Adrenal gland (tissue), 12 donors: Measurements from ENCODE around the gene RAB12. TPM values are rescaled to one million over a fixed set of nuclear protein-coding genes. Genes with fewer than 3 reads are reported as not detected.
"Not testable (repeated sequence)": the region's sequence is repeated elsewhere in the genome, so short reads cannot be mapped to it uniquely, and the experiment has no call there.

Source experiments
- DNase-seq, 7 donors: peaks; one replicate each; pipeline ENCODE4 v3.0.0-alpha.2; 2019 to 2020
- H3K27ac ChIP-seq, 5 donors: fragments of 200-600 bp; sonication (generic) in 4 of 5; 1 replicate in 3 of 5; 2 replicates in 2 of 5; pipeline versions ENCODE4 v1.5.1 to v1.8.0; 2016 to 2020; ENCODE audit warnings: mild to moderate bottlenecking in 1 of 5
- H3K27me3 ChIP-seq: fragments of 200-600 bp; 2 replicates; pipeline ENCODE4 v1.8.0; 2021
- H3K36me3 ChIP-seq, 2 donors: fragments of 200-600 bp; replicated peaks in 1 of 2; 1 replicate in 1 of 2; 2 replicates in 1 of 2; pipeline versions ENCODE4 v1.5.1 to v1.8.0; 2018 to 2022
- H3K4me1 ChIP-seq, 2 donors: fragments of 200-600 bp; replicated peaks in 1 of 2; 1 replicate in 1 of 2; 2 replicates in 1 of 2; pipeline versions ENCODE4 v1.5.1 to v1.8.0; 2018 to 2021
- H3K4me3 ChIP-seq, 4 donors: fragments of 200-600 bp; sonication (generic) in 3 of 4; one replicate each; pipeline ENCODE4 v1.5.1; 2016 to 2018
- H3K9me3 ChIP-seq, 3 donors: fragments of 200-600 bp; sonication (generic) in 1 of 3; replicated peaks in 1 of 3; 1 replicate in 2 of 3; 2 replicates in 1 of 3; pipeline versions ENCODE4 v1.5.1 to v1.8.0; 2016 to 2021
- POLR2A ChIP-seq, 2 donors: fragments of 450-650 bp; IDR thresholded peaks; one replicate each; pipeline ENCODE4 v1.6.1; 2017; ENCODE audit warnings: antibody characterized with exemption in 2 of 2, mild to moderate bottlenecking in 2 of 2, moderate library complexity in 1 of 2
- WGBS, 4 donors: extraction: QIAGEN DNeasy Blood & Tissue Kit in 2 of 4; methylation state at CpG; one replicate each; pipeline versions ENCODE4 v1.1.5 to v1.1.7; 2013 to 2017; 5-methylcytosine and 5-hydroxymethylcytosine counted together
- intact Hi-C, 2 donors: fragments of 100-400 bp; cut with DNase I; formaldehyde crosslinking; loops; one replicate each; pipeline versions ENCODE4 v1.14.1 to v1.15.0; 2022 to 2023
- polyA plus RNA-seq, 3 donors: library from polyadenylated mRNA; stranded (reverse); fragments of 200-250 nt in 2 of 3; fragments of 350-450 nt in 1 of 3; fragmentation: Illumina TruSeq in 1 of 3; extraction: RNeasy Lipid Tissue Mini Kit (QIAGEN cat#74804) in 1 of 3; gene quantifications; one replicate each; pipeline ENCODE4 v1.2.3, GENCODE V29; 2013 to 2014
- total RNA-seq, 9 donors: library from RNA; depleted of rRNA in 4 of 9; stranded (reverse); fragments of >200 nt in 4 of 9; fragments of 120-200 nt in 1 of 9; fragmentation: NEBNext Ultra II Directional in 1 of 9; extraction: Animal tissue kit (Norgen Biotek cat#: 25700) in 1 of 9; gene quantifications; one replicate each; pipeline versions ENCODE4 v1.1.0 to v1.2.4, GENCODE V29; 2013 to 2023
- TF ChIP-seq, protein P1 (sequence below), 6 experiments: fragments of 450-650 bp in 4 of 6; fragments of 200-600 bp in 2 of 6; sonication (generic) in 1 of 6; IDR thresholded peaks; 1 replicate in 5 of 6; 2 replicates in 1 of 6; pipeline versions ENCODE4 v1.5.1 to v1.8.0; 2016 to 2021; ENCODE audit warnings: antibody characterized with exemption in 6 of 6, mild to moderate bottlenecking in 2 of 6, moderate library complexity in 1 of 6
- donor health status: healthy with polysubstance abuse.
- donor health status: Bipolar disorder and iron deficiency.
- donor health status: DM: yes; HTN: yes; CAD: no.
- donor health status: DM: no; HTN: no; CAD: no.
- donor health status: DM: no; HTN: no; CAD: no.
- donor health status: DM: yes; HTN: yes; CAD: no.

The RAB12 gene
- total and polyA plus RNA-seq, 12 donors = 19.9 to 54.2 (median 37.8) TPM

DNA sequence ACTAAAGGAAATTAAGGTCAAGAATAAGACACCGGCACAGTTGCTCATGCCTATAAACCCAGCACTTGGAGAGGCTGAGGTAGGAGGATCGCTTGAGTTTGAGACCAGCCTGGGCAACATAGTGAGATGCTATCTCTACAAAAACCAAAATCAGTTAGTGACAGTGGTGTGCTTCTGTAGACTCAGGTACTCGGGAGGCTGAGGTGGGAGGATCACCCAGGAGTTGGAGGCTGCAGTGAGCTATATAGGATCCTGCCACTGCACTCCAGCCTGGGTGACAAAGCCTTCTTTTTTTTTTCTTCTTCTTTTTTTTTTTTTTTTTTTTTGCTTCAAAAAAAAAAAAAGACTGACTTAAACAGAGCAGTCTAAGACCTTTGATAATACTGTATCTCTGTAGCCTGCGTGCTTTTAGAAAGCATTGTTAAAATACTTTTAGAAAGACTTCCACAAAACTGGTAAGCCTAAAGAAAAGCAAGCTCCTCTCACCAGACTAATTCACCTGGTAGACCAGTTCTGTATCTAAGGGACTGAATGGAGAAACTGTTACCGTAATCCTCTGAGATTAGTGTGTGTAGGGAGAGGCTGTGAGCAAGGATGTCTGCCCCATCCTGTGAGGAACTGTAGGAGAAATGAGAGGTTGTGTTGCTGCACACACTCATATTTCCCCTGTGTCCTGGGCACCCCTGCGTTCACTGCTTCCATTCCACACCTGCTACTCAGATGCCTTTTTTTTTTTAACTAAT, 10.8 kb downstream of the RAB12 start:
- Histone ChIP-seq H3K36me3 (no peaks in the 10 kb centered on the region), H3K9me3 (no peaks in the 10 kb centered on the region), H3K4me1 (peaks cover 7 to 42% of the 10 kb centered on the region in 2 donors), H3K27ac (no peak overlapping the region), H3K4me3 (no peak overlapping the region), H3K27me3 (no peaks in the 10 kb centered on the region)
- 88 to 98% (median 93%) methylated on average over 6 of the region's 6 CpGs for WGBS, 4 donors
- intact Hi-C loops = no loop called here
- DNase-seq = no peak
- TF ChIP-seq POLR2A (IDR thresholded peaks at IDR 0.05) = no peak
- TF ChIP-seq, protein P1, sequence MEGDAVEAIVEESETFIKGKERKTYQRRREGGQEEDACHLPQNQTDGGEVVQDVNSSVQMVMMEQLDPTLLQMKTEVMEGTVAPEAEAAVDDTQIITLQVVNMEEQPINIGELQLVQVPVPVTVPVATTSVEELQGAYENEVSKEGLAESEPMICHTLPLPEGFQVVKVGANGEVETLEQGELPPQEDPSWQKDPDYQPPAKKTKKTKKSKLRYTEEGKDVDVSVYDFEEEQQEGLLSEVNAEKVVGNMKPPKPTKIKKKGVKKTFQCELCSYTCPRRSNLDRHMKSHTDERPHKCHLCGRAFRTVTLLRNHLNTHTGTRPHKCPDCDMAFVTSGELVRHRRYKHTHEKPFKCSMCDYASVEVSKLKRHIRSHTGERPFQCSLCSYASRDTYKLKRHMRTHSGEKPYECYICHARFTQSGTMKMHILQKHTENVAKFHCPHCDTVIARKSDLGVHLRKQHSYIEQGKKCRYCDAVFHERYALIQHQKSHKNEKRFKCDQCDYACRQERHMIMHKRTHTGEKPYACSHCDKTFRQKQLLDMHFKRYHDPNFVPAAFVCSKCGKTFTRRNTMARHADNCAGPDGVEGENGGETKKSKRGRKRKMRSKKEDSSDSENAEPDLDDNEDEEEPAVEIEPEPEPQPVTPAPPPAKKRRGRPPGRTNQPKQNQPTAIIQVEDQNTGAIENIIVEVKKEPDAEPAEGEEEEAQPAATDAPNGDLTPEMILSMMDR (IDR thresholded peaks at IDR 0.05) = no peak

DNA sequence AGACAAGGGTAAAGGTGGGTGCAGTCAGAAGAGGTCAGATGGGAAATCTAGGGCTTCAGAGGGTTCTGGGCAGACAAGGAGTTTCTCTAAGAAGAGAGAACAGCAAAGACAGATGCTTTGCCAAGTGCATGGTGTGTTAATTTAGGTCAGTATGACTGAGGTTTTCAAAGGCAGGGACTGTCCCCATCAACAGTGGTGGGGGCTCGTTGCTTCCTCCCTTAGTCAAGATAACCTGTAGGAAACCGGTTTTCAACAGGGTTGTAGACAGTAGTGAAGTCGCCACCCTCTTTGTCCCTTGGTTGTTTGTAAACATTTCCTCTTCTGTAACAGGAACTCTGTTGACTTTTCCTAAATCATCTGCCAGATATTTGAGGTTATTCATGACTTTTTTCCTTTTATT, 11.6 kb downstream of the RAB12 start:
- peaks cover 1 to 33% of the 10 kb centered on the region in 2 donors for H3K4me1 ChIP-seq
- no peak overlapping the region for H3K4me3 ChIP-seq
- H3K9me3 ChIP-seq = no peaks in the 10 kb centered on the region
- TF ChIP-seq, protein P1 (IDR thresholded peaks at IDR 0.05) = no peak
- no peak for TF ChIP-seq POLR2A (IDR thresholded peaks at IDR 0.05)
- DNase-seq = no peak
- no peak overlapping the region for H3K27ac ChIP-seq
- WGBS, 4 donors = 63 to 75% (median 70%) methylated on average over 3 of the region's 3 CpGs
- intact Hi-C loops = no loop called here
- no peaks in the 10 kb centered on the region for H3K36me3 ChIP-seq
- H3K27me3 ChIP-seq = no peaks in the 10 kb centered on the region

GRCh38 chr18:8622625-8623024, 13.4 kb downstream of the RAB12 start:
- intact Hi-C loops, DNase-seq, H3K36me3 ChIP-seq, H3K4me3 ChIP-seq, H3K9me3 ChIP-seq, H3K27me3 ChIP-seq: not testable (repeated sequence)
- Histone ChIP-seq H3K27ac (peak overlapping the region in 1 of 5 donors; percentile 33), H3K4me1 (peaks cover 0 to 29% of the 10 kb centered on the region in 2 donors)
- 87 to 93% (median 92%) methylated on average over 10 of the region's 10 CpGs for WGBS, 4 donors

DNA sequence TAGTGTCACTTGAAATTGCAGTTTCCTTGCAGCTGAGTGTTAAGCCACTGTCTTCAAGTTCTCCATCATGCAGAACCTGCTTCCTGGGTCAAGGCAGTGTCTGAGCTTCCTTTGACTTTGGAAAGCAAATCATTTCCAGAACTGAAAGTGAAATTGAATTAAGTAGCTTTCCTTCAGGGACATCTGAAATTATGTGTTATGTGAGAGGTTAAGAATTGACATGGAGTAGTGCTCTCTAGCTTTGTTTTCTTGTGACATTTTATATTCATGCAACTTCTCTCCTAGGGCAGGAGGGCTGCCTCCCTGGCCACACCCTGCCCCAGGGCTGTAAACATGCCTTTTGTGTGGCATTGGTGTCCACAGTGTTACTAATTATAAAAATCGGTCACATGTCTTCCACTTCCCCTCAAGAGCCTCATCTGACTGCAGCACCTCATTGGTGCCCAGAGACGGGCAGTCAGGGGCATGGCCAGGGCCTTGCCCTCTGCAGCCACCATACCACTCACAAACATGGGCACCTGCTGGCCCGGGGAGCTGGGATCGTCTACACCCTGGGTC, 14.4 kb downstream of the RAB12 start:
- TF ChIP-seq POLR2A (IDR thresholded peaks at IDR 0.05) = no peak
- TF ChIP-seq, protein P1 (IDR thresholded peaks at IDR 0.05) = no peak
- H3K27me3 ChIP-seq = no peaks in the 10 kb centered on the region
- H3K4me1 ChIP-seq = peaks cover 0 to 29% of the 10 kb centered on the region in 2 donors
- no peaks in the 10 kb centered on the region for H3K36me3 ChIP-seq
- peak in 2 of 7 donors; percentile 17 to 42 for DNase-seq
- H3K9me3 ChIP-seq = no peaks in the 10 kb centered on the region
- whole genome bisulfite sequencing, 4 donors = 24 to 71% (median 52%) methylated on average over 3 to 4 of the region's 4 CpGs
- H3K4me3 ChIP-seq = peak overlapping the region in 1 of 4 donors; percentile 25
- H3K27ac ChIP-seq = peak overlapping the region in 4 of 5 donors; percentile 3 to 55 (median 28)
- intact Hi-C loops = no loop called here
